ENCODE results near the gene RENBP.
A peak's percentile ranks its signal among the peaks of the same experiment; 100 is the strongest.

The RENBP gene

DNA sequence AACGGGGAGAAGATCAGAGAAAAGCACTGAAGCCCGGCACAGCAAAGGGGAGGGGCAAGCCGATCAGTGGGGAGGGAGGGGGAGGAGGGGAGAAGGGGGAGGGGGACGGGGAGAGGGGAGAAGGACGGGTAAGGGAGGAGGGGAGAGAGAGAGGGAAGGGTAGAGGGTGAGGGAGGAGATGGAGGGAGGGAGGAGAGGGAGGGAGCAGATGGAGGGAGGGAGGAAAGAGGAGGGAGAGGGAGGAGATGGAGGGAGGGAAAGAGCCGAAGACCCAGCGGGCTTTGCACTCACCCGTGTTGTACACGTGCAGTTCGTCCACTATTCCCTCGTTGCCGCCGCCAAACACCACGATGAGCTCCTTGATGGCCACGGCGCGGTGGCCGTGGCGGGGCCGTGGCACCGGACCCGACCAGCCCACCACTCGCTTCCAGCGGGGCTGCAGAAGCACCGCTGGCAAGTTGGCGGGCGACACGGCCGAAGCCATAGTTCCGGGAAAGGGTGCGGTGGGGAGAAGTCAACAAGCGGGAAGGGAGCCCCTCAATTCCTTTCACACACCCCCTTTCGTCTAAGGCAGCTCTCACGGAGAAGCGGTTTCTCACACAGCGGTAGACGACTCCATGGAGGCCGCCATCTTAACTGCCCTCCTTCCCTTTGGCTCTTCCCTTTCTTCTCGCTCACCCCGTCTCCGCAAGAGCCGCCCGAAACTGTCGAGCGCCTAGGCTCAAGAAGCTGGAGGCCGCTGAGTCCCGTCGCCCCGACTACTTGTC lies 26.1 kb upstream of the RENBP start:
- DNase-seq, result peak; percentile 48

DNA sequence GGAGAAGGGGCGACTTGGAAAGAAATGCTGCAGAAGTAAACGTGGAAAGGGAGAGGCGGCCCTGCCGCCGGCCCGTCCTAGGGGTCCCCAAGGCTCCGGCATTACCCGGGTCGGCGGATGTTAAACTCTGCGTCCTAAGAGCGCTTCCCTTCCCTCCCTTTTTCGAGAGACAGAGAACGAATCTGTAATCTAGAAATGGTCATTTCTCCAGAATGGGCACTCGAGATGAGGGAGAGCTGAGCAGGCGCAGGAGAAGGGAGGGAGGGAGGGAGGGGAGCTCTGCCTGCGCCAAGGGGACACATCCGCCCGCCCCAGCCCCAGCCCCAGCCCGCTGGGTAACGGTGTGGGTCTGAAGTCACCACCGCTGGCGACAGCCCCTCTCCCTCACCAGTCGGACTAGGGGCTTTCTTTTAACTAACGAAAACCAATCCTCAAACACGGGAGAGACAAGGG lies 25.5 kb upstream of the RENBP start:
- DNase-seq, result no peak

DNA sequence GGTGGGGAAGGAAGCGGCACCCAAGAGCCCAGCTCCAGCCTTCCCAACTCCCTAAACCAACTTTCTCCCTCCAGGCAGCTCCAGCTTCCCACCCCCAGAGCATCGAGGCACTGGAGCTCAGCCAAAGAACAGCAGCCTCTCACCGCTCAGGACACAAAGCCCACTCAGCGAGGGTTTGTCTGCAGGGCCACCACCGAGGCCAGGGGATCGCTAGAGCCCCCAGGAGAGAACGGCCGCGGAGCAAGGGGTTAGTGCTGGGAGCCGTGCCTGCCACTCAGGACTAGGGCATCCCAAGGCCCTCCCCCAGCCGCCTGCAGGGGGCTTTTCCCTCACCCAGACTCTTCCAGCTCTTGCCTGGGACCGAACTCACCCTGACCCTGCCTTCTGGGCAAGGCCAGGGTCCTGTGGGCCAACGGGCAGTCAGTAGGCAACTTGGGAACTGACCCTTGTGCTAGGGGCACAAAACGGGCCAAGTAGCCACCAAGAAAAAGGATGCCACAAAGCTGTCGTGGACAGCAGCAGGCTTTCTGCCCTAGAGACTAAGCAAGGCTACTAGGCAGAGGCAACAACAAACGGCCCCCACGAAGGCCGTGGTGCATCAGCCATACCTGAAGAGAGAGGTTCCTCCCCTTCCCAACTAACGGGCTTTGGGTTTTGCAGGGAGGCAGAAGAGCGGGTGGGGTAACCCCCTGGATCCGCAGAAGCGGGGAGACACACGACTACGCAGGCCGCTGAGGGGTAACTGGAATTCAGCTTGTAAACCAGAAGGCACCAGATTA lies 24.9 kb upstream of the RENBP start:
- no peak for DNase-seq

DNA sequence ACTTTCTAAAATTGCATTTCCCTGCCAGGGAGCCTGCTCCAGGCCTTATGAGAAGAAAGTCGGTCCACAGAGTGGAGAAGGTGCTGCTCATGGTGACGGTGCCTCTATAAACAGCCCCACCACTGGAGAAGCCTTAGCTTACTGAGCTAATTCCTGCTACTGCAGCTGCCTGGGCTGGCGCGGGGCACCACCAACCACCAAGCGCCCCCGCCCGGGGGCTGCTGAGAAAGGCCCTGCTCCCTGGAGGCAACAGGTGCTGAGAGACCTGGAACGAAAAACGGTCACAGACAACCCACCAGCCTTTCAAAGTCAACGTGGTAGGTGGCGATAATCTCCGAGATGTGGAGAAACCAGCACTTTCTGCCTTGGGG lies 24.3 kb upstream of the RENBP start:
- DNase-seq, result peak; percentile 4

DNA sequence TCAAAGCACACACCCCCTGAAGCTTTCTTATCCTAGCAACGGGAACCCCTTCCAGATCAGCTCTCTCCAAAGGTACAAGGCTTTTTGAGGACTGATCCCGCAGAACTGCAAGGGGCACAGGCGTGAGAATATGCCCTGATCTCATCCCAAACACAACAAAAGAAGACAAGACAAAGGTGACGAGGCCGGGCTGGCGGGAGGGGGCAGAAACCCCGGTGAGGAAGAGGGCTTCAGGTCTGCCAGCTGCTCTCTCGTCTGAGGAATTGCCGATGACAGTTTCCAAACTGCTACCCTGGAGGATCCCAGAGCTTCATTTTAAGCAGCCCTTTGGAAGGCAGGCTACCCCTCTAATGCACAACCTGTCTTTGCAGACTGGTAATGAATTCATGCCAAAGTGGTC lies 23.8 kb upstream of the RENBP start:
- no peak for DNase-seq

DNA sequence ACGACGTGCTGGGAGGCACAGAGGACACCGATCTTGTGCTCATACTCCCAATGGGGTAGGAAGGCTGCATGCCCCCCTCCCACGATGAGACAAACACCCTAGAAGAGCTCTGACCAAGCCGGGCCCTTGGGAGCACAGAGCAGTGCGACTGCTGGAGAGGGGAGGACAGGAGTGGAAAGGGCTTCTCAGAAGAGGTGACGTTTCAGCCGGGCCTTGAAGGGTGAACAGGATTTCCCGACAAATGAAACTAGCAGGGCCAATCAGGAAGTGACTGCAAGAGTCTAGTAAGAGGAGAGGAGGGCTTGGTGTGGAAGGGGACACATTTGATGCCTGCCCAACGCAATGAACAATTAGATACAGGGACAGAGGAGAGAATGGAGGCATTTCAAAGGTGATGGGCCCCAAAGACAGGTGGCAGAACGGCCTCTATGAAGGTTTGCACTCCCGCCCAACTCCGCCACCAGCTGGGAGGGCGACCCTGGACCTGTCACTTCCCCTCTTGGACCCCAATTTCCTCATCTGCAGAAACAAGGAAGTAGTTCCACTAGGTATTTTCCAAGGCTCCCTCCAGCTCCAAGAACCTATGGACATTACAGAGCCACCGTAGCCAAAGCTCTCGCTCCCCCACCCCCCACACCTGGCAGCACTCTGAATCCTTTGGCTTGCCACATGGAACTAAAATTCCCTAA lies 23.2 kb upstream of the RENBP start:
- DNase-seq, result peak; percentile 31

DNA sequence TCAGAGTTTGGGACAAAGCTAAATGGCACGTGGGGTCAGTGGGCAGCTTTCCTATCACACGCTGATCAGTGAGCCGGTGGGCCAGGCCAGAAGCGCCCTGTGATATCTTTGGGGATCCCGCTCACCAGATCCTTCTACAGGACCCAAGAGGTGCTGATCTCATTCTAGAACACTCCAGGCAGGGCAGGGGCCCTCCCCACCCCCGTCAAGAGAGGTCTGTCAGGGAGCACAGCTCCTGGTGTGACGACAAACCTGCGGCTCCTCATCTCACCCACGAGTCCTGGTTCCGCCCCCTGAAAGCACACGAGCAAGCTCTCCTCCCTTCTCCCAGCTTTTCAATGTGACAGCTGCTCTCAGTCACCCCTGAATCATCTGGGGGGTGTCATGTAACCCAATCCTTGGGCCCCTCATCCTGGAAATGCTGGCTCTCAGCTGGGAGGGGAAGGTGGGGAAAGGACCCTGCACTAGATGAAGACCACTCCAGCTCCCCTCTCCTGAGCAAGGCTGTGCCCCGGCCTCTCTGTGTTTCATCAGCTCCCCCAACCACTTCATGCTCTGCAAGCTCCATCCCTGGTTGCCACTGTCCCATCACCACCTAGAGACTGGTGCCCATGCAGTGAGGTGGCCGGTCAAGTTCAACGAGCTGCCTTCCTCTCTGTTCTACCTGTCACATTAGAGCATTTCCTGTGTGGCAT lies 22.5 kb upstream of the RENBP start:
- no peak for DNase-seq

DNA sequence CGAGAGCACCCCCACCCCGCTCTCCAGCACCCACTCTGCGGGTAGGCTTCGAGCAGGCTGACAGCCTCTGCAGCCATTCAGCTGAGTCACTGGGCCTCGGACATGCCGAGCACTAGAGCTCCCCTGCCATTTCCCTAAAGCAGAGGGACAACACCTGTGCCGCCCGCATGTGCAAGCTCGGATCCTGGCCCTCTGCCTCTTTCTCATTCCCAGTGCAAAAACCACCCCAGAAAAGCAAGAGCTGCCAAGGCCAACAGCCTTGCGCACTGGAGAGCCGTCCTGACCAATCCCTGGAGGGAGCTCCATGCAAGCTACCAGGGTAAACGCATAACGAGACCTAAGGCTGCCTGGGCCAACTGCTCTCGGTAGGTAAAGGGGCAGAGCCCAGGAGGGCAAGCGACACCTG lies 21.8 kb upstream of the RENBP start:
- no peak for DNase-seq

DNA sequence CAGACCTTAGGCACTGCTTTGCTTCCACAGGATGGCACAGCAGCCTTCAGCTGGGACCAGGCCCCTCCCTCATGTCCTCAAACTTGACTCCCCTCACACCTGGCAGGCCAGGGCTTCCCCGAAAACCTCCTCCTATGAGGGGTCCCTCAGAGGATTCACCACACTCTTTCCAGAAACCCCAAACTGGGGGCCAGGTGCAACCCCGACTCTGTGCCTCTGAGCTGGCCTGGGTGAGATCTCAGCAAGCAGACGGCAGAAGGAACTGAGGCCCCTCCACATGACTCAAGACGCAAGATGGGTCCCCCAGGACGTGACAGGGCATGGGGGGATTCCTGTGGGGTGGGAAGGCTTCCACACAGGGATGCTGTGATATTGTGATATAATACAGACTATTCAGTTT lies 21.0 kb upstream of the RENBP start:
- DNase-seq, result no peak

DNA sequence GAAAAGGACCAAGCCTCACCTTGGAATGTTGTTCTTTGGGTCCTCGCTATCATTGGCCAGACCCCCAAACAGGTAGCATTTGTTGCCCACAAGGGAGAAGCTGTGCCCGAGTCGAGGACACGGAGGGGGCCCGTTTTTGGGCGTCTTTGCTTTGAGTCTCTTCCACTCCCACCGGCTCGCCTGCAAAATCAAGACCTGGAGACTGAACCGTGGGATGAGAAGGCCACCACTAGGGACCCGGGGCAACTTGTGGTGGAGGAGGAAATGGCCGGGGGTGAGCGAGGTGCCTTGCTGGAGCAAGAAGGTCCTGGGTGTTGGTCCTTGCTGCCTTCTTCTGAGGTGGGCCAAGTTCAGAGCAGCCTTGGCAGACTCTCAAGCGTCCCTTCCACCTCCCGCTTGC lies 19.7 kb upstream of the RENBP start:
- DNase-seq, result no peak

DNA sequence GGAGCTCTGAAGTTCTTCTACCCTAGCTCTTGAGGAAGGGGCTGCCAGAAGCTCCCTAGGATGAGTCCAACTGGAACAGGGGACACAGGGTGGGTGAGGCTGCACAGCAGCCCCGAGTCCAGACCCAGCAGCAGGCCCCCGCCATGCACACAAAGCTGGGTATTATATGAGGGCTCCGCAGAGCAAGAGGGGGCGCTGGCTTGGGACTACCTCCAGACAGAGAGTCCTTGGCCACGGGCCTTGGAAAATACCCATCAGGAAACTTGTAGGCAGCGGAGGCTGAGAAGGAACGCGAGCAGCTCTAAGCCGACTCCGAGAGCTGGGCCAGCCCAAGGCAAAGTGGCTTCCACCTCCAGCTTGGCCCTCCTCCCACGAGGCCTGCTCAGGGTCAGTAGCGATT lies 19.1 kb upstream of the RENBP start:
- DNase-seq, result no peak

DNA sequence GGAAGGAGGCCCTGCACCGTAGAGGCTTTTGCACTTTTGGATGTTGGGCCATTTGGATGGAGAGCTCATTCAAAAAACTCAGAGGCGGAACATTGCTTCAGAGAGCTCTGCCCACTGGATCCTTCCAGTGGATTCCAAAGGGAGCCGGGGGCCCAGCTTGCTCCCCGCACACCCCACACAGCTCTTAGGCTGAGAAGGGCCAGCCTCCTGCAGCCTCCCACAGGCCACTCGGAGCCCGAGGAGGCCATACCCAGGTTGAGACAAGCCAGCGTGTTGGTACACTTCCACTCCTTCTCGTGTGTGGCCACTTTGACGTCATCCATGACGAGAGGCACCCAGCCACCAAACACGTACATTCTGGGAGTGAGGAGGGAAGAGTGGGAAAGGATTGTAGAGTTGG lies 16.8 kb upstream of the RENBP start:
- DNase-seq, result no peak

DNA sequence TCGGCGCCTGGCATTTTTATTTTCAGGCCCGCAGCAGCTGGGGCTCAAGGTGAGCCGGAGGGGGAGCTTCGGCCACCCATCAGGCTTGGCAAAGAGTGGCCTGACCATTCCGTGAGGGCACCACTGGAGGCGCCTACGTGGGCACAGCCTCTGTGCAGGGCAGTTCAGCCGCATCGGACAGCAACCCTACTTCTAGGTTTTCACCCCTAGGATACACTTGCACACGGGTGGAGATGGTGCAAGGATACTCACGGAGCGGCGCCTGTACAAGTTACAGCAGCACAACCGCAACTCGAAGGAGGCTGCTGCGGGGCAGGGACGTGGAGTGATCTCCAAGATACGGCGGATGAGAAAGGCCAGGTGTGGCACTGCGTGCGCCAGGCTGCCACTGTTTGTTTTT lies 16.3 kb upstream of the RENBP start:
- DNase-seq, result no peak

DNA sequence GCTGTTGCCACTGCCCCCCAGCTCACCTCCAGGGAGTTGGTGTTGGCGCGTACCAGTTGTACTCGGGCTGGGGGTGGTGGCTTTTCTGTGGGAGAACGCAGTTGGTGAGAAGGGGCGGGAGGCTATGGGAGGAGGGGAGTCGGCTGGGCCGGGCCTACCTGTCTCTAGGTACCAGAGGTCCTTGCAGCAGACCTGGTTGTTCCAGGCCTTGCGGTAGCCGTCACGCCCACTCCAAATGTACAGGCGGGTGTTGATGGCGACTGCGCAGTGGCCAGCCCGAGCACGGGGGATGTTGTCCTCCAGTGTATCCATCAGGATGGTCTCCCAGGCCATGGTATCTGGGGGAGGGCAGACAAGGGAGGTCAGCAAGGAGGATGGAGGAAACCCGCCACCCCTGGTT lies 15.6 kb upstream of the RENBP start:
- no peak for DNase-seq

DNA sequence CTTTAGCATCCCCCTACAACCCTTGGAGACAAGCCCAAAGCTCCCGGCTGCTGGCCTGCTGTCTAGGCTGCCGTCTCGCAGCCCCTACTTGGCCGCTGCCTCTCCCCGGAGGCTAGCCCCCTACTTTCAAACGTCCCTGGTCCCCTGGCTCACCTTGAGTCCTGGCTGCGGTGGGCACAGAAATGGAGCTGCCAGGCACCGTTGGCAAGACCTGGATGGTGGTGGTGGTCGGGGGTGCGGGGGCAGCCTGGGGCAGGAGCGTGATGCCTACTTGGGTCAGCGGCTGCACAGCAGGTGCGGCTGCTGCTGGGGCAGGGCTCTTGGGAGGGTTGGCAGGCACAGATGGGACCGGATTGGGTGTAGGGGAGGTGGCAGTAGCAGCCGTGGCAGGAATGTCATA lies 15.2 kb upstream of the RENBP start:
- no peak for DNase-seq

DNA sequence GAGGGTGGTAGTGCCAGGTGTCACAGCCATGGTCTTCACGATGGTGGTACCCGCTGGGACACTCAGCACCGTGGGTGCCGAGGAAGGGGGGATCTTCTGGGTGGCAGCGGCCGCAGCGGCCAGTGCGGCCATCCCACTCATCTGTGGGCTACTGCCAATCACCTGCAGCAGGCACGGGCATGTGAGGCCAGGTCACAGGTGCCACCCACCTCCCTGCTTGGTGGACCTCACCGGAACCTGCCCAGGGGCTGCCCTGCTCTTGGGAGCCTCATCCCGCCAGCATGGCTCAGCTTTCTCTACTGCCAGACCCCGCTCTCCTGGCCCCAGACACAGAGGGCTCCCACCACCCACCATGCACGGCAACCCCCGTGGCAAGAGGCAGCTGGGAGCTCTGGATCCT lies 14.2 kb upstream of the RENBP start:
- DNase-seq, result no peak

DNA sequence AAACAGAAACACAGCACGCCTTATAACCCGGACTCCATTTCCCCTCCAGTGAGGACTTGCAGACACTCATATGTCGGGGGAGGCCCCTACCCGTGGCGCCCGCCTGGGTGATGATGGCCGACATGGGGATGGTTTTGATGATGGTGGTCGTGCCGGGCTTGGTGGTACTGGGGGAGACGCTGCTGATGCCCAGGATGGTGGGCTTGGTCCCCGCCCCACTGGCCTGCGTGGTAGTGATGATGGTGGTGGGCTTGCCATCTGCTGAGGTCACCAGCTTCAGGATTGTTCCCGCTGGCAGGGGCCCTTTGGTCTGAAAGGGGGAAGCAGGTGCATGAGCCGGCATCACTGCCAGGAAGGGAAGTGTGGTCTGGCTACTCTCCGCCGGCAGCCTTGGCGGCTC lies 12.8 kb upstream of the RENBP start:
- DNase-seq, result no peak

DNA sequence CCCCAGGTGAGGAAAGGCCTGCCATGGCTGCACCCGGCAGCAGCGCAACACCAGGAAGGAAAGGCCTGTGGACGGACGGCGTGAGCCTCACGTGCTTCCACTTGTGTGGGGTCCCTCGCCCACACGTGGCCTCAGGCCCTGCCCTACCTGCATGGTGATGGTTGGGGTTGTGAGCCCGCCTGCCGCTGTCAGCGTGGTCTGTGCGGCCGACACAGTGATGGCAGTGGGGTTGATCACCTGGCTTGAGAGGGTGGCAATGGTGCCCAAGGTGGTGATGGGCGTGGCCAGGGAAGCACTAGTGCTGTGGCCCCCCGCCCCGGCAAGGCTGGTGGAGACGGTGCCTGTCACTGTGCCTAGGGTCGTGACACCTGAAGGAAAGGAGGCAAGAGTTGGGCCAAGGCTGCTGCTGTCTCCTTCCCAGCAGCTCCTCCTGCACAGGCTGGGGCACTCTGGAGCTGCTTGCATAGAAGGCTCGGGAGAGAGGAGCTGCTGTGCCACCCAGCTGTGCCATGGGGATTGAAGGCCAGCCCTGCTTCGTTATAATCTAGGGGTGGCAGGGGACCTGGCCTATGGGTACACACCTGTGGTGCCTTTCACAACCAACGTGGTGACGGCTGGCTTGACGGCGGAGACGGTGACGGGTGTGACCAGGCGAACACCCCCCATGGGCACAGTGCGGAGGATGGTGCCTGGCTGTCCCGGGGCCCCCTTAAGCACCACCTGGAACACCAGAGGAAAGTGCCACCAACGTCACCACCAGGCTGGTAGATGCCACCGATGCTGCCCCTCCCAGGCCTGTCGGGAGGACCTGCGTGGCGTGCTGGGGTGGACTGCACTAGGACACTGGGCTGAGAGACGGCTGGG lies 11.8 kb upstream of the RENBP start:
- no peak for DNase-seq

DNA sequence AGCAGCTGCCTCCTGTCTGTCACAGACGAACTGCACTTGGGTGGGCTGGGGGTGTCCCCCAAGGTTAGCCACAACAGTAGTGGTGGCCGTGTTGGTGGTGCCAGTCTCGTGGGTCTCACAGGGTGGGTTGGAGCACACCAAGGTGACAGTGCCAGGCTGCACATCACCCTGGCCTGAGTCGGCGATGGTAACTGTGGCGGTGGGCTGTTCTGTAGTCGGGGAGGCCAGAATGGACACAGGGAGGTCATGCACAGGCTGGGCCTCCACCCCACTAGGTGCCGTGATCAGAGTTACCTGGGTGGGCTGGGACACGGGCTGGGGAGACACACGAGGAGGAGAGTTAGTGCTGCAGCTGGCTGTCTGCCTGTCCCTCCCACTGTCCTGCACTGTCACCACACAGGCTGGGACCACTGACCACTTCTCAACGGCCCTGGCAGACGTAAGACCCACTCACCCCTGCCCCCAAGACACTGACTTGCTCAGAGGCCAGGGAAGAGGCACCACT lies 10.8 kb upstream of the RENBP start:
- no peak for DNase-seq

DNA sequence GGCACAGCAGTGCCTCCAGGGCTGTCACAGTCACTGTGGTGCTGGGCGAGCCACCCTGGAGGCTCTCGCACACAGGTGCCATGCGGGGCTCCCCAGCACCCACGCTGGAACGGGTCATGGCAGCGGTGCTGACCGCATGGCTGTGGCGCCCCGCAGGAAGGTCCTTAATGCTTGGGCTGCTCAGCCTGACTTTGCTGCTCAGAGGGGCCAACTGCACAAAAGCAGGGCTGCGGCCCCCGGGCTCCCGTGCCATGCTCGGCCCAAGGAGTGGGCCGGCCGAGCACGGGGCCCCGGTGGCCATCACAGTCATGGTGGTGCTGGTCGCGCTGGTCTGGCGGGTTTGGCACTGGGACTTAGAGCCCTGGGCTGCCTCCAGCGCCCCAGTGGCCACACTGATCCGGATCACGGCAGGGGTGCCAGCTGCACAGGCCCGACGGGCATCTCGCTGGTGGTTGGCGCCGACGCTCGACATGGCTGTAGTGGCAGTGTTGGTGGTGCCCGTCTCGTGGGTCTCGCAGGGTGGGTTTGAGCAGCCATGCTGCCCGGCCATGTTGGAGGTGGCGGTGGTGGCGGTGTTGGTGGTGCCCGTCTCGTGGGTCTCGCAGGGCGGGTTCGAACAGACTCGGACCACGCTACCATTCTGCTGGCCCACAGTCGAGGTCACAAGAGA lies 10.2 kb upstream of the RENBP start:
- DNase-seq, result no peak

DNA sequence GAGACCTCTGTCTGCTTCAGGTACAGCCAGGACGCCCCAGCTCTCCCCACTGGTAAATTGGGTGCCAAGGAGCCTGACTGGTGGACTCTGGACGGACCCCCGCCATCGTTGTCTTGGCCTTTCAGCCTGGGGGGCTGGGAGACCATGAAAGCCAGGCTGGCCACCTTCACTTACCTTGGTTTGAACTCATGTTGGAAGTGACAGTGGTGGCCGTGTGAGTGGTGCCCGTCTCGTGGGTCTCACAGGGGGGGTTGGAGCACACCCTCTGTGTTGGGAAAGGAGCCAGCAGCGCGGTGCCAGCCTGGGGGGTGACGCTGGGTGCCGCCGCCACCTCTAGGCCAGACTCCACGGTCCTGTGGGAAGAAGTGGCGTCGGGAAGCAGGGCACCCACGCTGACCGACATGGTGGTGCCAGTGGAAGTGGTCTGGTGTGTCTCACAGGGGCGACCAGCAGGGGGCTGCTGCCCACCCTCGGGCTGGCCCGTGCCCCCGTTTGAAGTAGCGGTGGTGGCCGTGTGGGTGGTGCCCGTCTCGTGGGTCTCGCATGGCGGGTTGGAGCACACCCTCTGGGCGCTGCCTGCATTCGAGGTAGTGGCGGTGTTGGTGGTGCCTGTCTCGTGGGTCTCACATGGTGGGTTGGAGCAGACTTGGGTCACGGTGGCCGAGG lies 9.6 kb upstream of the RENBP start:
- DNase-seq, result no peak

Data from MV-4-11 (cell line).